Endothelial cell of hepatic sinusoid (primary cell): ENCODE data around the gene POU3F1.
"Not testable (repeated sequence)": the region's sequence is repeated elsewhere in the genome, so short reads cannot be mapped to it uniquely, and the experiment has no call there.

ENCODE experiments used
- in situ Hi-C: cut with HindIII; loops from 2 replicates; pipeline ENCODE4 v1.10.0; 2017; ENCODE audit warnings: low sequenced_read_pairs

The POU3F1 gene

GRCh38 chr1:38050397-38051078 lies 3.9 kb upstream of the POU3F1 start:
- in situ Hi-C loops, result no loop called here

DNA sequence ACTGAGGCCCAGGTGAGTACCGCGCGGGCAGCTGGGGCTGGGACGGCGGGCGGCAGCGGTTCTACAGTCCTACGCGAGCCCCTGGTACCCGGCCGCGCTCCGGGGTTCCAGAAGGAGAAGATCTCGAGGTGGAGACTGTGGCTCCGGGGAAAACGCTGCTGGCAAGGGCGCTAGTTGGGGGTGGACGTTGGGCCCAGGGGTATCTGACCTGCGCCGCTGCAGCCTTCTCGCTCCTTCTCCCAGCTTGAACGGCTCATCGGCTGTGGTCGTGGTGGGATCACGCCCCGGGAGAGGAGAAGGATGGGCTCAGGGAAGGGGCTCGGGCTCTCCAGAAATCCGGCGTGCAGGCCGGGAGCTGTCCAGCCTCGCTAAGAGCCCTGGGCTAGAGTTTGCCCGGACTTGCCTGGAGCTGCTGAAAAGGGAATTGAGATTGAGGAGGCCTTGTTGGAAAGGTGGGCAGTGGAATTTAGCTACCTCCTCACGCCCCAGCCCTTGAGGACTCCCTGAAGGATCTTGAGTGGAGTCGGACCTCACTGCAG lies 1.1 kb upstream of the POU3F1 start:
- in situ Hi-C loops, result no loop called here

DNA sequence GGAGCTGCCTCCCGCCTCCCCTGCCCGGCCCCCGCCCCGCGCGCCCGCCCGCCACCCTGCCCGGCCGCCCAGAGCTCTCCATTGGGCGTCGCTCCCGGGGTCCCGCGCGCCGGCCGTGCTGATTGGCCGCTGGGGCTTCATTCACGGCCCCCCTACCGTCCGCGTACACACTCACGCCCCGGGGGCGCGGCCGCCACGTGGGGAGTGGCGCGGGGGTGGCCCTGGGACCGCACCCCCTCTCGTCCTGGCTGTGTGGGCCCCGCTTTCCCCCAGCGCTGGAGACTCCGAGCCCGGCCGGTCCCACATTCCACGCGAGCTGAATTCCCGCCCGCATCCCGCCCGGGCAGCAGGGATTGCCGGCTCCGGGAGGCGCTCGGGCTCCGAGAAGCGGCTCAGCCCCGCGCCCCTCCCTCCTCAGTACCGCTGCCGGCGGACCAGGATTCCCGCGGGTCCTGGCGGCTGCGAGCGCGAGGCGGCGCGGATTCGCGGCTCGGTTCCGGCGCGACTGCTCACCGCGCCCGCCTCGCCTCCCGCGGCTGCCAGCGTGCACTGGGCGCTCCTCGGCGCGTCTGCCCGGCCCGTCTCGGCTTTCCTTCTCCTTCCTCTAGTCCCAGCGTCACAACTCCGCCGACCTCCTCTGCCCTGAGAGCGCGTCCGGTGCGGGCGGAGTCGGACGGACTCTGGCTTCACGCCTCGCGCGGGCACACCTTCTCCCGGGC lies 450 bp upstream of the POU3F1 start:
- in situ Hi-C loops, result no loop called here

- in situ Hi-C loops, result no loop called here
Measured at GRCh38 chr1:38045401-38046332, 926 bp downstream of the POU3F1 start.

GRCh38 chr1:38044221-38045215 lies 2.1 kb downstream of the POU3F1 start:
- in situ Hi-C loops, result no loop called here

- in situ Hi-C loops, result no loop called here
Measured at GRCh38 chr1:38043036-38043747, 3.4 kb downstream of the POU3F1 start.

DNA sequence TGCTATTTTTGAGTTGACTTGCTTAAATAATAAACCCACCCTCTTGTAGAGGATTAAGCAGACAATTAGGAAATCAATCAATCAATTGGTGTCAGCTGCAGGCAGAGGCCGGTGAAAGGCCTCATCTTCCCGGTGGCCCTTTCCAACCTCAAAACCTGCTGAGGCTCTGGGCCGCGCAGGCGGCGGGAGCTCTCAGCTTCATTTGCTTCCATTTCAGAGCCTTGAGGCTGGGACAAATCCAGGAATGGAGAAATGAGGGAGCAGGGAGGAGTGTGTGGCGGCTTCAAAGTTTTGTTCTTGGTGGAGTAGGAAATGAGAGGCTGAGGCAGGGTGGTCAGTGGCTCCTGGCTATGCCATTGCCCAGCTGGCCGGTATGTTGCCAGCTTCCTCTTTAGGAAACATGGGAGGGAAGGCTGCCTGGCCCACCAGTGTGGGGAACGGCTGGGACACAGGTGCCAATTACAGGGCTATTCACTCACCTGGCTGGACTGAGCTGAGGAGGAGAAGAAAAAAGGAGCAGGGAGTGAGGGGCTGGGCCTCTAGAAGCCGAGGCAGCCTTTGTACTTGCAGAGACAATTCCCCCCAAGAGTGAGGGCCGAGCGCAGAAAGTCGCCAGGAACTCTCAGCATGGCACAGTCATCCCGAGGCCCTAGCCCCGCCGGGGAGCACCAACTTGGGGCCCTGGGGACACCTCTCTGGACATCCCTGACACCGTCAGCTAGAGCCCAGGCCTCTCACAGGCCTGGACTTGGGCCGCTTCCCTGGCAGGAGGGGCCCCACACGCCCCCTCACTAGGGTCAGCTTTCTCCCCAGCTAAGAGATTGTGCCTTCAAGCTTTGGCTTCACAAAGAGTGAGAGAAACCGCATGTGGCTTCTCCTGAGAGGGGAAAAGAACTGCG lies 4.4 kb downstream of the POU3F1 start:
- in situ Hi-C loops, result no loop called here

DNA sequence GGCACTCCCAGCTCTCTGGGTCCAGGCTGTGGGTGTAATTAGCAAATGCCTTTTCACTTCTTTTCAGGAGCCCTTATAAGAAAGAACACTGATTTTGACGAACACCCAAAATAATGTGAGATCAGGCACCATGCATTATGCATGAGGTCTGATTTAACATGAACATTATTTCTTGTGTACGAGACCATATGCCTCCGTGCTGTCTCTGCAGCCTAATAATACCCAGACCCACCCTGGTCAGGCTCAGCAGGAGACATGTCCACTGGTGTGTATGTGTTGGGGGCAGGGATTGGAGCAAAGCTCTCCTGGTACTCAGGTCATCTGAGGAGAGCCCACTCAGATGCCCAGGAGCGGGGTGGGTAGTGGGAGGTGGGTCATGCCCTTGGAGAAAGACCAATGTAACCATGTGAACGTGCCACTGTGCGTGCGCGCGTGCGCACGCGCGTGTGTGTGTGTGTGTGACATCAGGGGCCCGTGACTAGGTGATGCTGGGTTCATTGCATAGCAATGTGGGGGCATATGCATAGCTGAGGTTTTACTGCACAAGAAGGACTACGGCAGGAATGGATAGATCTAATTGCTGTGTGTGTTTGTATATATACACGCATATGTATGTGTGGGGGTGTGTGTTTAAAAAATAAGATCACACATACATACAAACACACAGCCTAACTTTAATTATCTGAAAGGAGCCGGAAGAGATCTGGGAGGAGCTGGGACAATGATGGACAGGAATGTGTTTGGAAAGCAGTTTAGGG lies 7.1 kb downstream of the POU3F1 start:
- in situ Hi-C loops, result no loop called here

GRCh38 chr1:38038861-38039260 lies 7.7 kb downstream of the POU3F1 start:
- in situ Hi-C loops, result no loop called here

- in situ Hi-C loops, result no loop called here
Measured at GRCh38 chr1:38037221-38037939, 9.2 kb downstream of the POU3F1 start.

GRCh38 chr1:38034871-38035270 lies 11.7 kb downstream of the POU3F1 start:
- in situ Hi-C loops, result no loop called here

- in situ Hi-C loops, result not testable (repeated sequence)
Measured at GRCh38 chr1:38032992-38033391, 13.6 kb downstream of the POU3F1 start.

- in situ Hi-C loops, result no loop called here
Measured at GRCh38 chr1:38031513-38031866, 15.1 kb downstream of the POU3F1 start.

- in situ Hi-C loops, result no loop called here
Measured at GRCh38 chr1:38030596-38031512, 15.7 kb downstream of the POU3F1 start.

DNA sequence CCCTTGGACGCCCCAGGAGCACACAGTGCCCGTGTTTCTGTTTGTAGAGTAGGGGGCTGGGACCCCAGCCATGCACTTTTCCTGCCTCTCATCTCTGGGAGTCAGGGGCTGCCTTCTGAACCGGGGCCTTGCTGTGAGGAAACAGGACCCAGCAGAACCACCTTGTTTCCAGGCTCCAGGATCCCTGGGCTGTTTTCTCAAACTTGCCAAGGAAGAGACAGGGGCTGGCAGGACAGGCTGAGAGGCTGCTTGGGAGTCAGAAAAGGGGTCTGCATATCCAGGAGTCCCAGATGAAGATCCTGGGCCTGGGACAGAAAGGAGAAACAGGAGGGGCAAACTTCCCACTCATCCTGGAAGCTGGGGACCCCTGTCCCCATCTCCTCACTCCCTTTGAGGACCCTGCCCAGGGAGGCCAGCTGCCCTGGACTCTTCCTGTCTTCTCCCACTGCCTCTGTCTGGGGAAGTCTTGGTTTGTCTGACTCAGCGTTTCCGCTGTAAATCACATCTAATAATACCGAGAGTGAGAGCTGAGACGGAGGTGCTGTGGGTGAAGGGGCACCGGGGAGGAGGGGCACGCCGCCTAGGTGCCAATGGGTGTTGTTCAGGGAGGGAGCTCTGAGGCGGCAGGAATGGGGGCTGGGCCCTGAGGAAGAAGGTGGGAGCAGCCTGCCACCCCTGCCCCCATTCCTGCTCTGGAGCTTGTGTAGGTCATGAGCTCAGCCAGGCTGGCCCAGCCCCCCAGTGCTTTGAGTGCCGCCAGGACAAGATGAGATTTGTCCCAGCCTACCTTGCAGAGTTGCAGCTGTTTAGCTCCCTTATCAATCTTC lies 16.7 kb downstream of the POU3F1 start:
- in situ Hi-C loops, result no loop called here
